ENCODE measurements around the gene ROCK2.
"Not testable (repeated sequence)": the region's sequence is repeated elsewhere in the genome, so short reads cannot be mapped to it uniquely, and the experiment has no call there.

ROCK2 gene

GRCh38 chr2:11267931-11268330 is 76.5 kb downstream of the ROCK2 start:
- DNase-seq (ENCODE audit: low read depth): no peak

GRCh38 chr2:11264818-11265217 is 79.6 kb downstream of the ROCK2 start:
- DNase-seq (ENCODE audit: low read depth): no peak

GRCh38 chr2:11264007-11264406 is 80.4 kb downstream of the ROCK2 start:
- DNase-seq (ENCODE audit: low read depth): no peak

GRCh38 chr2:11263177-11263576 is 81.3 kb downstream of the ROCK2 start:
- DNase-seq (ENCODE audit: low read depth): no peak

- not testable (repeated sequence) for DNase-seq (ENCODE audit: low read depth)
Observed at GRCh38 chr2:11262438-11262837, 82.0 kb downstream of the ROCK2 start.

GRCh38 chr2:11261564-11261963 is 82.9 kb downstream of the ROCK2 start:
- DNase-seq (ENCODE audit: low read depth): not testable (repeated sequence)

GRCh38 chr2:11260979-11261378 is 83.5 kb downstream of the ROCK2 start:
- DNase-seq (ENCODE audit: low read depth): no peak

GRCh38 chr2:11257964-11258363 is 86.5 kb downstream of the ROCK2 start:
- no peak for DNase-seq (ENCODE audit: low read depth)

GRCh38 chr2:11257078-11257477 is 87.4 kb downstream of the ROCK2 start:
- no peak for DNase-seq (ENCODE audit: low read depth)

GRCh38 chr2:11256166-11256565 is 88.3 kb downstream of the ROCK2 start:
- no peak for DNase-seq (ENCODE audit: low read depth)

GRCh38 chr2:11254100-11254536 is 90.3 kb downstream of the ROCK2 start:
- DNase-seq (ENCODE audit: low read depth): no peak

GRCh38 chr2:11252458-11252857 is 92.0 kb downstream of the ROCK2 start:
- DNase-seq (ENCODE audit: low read depth): not testable (repeated sequence)

GRCh38 chr2:11250400-11251196 is 93.8 kb downstream of the ROCK2 start:
- DNase-seq (ENCODE audit: low read depth): no peak

GRCh38 chr2:11245322-11245721 is 99.1 kb downstream of the ROCK2 start:
- DNase-seq (ENCODE audit: low read depth): no peak

GRCh38 chr2:11244091-11244826 is 100.2 kb downstream of the ROCK2 start:
- DNase-seq (ENCODE audit: low read depth): no peak

GRCh38 chr2:11243512-11243911 is 100.9 kb downstream of the ROCK2 start:
- DNase-seq (ENCODE audit: low read depth): no peak

- DNase-seq (ENCODE audit: low read depth): no peak
Observed at GRCh38 chr2:11242542-11243174, 101.8 kb downstream of the ROCK2 start.

GRCh38 chr2:11241412-11242203 is 102.8 kb downstream of the ROCK2 start:
- DNase-seq (ENCODE audit: low read depth): no peak

- no peak for DNase-seq (ENCODE audit: low read depth)
Observed at GRCh38 chr2:11239666-11240462, 104.6 kb downstream of the ROCK2 start.

GRCh38 chr2:11239147-11239546 is 105.3 kb downstream of the ROCK2 start:
- DNase-seq (ENCODE audit: low read depth): no peak

GRCh38 chr2:11237122-11237521 is 107.3 kb downstream of the ROCK2 start:
- no peak for DNase-seq (ENCODE audit: low read depth)
